ENCODE data around the gene NFIA.

NFIA gene

DNA sequence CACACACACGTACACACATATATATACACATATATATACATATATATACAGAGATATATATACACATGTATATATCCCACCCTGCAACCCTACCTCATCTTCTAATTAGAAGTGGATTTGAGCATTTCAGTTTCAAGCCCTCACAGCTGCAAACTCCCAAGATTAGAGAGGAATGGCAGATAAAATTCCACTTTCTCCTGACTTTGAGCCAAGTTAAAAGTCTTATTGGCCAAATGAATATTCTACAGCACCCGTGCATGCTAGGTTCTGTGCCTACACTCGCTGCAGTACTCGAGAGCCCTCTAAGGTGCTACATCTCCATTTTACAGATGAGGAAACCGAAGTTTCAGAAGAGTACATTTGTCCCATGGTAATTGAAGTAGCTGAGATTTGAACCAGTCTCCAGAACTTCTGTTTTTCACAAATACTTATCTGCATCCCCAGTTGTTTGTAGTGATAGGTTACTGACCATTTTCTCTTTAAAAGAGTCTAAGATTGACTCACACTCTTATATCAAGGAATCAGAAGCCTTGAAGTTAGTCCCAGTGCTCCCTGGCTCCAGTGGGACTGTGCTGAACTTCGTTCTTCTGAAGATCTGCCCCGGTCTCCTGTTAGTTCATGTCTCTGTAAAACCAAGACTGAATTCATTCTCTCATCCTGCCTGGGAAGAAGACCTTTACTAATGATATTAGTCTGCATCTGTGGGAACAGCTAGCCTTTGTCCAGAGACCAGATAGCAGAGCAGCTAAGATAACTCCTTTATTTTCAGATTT lies 350.4 kb downstream of the NFIA start:
- no peak for DNase-seq (ENCODE audit: low read depth in 2 of 2)

DNA sequence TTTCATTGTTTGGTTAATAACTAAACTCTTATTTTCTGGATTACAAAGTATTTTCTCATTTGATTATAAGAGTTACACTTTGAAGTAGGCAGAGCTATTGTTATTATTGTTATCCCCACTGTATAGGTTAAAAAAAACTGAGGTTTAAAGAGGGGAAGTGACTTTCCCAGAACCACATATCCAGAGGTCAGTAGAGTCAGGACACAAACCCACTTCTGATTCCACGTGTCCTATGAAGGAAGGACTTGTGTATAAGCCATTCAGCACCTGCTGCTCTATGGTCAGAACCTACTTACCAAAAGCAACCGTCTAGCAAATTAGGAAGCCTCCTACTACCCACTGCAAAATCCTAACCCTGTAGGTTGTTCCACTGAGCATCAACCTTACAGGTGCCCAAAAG lies 351.3 kb downstream of the NFIA start:
- no peak for DNase-seq (ENCODE audit: low read depth in 2 of 2)

DNA sequence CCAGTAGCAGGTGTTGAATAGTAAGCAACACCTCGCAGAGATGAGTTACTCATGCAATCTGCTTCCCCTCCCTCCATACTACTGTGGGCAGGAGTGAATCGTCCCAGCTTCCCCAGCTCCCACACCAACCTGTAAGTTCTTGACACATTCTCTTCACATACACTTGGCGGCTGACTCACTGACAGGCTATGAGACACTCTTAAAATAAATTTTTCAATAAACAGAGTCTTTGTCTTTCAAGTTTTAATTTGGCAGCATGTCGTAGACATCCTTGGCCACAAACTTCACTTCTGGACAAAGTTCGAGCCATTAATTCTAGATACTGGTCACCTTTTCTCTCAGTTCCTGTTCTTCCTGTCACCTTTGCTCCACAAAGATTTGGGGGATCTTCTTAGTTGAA lies 351.9 kb downstream of the NFIA start:
- DNase-seq (ENCODE audit: low read depth in 2 of 2), result no peak

DNA sequence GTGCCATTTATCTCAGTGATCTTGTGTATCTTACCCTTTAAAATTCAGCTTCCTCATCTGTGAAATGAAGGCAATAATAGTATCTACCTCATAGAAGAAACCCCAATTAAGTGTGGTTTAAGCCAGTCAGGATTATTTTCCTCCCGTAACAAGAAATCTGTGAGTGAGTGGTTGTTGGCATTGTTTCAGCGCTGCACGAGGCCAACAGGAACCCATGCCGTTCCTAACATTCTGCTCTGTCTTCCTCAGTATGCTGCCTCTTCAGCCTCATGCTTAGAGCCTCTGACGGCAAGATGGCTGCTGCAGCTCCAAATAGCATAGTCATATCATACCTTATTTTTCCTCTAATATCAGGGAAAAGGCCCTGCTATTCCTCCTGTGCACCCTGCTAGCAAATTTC lies 352.9 kb downstream of the NFIA start:
- no peak for DNase-seq (ENCODE audit: low read depth in 2 of 2)

DNA sequence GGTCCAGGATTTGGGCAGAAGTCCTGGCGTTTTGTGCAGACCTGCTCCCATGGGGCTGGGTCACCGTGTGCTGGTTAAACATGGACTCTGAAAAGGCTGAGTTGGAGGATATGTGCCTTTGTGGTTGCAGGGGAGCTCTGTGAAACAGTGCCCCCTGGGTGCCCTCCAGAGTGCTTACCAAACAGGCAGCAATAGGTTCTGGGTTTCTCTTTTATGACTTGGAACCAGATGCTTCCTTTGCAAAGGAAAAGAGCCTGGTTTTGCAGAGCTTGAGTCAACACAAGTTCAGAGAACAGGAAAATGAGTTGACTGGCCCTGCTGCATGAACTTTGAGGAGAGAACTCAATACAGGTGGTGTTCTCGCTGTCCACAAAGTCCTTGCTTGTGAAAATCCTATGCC lies 353.7 kb downstream of the NFIA start:
- DNase-seq (ENCODE audit: low read depth in 2 of 2), result no peak

DNA sequence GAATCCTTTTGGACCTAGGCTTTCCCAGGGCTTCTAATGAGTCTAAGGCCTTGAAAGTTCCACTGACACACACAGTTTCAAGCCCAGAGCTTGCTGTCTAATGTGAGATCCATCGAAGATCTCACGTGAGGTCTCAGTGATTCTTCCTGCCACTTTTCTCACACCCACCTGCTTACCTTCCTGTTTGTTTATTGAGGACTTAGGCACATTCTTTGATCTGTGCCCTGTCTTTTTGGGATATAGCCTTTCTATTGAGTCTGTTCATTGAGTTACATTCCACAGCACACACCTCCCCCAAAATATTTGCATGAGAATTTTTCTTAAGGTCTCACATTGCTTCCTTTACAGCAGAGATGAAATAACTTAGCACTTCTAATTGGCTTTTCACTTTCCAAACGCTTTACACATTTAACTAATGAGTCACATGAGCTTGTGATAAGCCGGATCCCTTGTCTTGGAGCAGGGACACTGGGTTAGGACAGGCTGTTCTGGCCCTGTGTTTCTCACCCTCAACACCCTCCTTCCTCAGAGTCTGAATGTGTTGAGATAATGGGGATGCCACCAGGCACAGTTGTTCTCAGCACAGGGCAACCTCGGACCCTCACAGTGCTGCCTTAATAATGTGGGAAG lies 354.2 kb downstream of the NFIA start:
- no peak for DNase-seq (ENCODE audit: low read depth in 2 of 2)

DNA sequence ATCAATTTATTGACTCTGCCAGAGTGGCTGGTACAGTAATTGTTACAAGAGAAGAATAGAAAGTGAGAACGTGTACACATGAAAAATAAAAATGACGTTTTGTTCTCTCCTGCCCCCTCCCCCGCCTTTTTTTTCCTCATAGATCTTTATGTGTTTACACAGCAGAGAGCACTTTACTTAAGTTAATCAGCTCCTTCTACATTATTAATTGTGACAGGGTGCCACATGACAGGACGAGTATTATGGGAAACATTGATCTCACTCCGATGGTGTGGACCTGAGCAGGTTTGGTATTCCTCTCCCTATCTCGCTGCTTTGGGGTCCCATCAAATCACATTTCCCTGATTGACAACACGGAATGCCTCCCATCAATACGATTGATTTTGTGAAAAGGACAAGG lies 356.9 kb downstream of the NFIA start:
- no peak for DNase-seq (ENCODE audit: low read depth in 2 of 2)

DNA sequence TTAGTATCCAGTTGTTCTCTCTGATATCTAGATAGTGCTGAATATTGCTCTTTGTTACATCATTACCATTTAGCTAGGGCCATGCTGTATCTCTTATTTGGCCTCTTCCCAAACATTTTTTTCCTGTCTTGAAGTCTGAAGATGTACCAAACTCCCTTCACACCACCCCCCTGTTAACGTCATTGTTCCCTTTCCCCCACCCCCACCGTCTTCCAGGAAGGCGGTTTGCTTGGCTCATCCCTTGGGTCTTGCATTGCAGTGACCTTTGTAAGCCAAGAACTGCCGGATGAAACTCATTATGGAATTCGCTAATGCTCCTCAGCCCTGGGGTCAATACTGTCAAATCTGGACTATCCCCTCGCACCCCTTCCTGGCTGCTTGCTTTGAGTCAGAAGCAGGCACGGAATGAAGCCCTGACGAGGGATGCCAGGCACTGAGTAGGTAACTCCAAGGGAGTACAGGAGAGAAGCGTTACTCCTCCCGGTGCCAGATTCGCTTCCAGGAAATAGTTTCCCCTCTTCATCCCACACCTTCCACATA lies 359.4 kb downstream of the NFIA start:
- DNase-seq (ENCODE audit: low read depth in 2 of 2), result no peak

DNA sequence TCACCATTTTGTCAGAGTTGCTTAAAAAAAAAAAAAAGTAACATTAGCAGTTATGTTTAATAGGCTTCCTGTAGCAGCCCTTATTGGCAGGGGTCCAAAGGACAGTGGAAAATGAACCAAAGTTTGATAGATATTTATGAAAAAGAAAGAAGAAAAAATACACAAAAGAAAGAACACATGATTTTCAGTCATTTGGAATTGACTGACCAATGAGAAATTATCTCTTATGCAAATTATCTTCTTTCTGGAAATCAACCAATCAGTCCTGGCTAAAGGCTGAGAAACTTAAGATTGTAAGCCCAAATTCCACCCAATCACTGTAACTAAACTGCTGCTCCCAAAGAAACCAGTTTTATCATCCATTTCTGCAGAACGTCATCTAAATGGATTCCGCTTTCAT lies 360.2 kb downstream of the NFIA start:
- DNase-seq (ENCODE audit: low read depth in 2 of 2), result no peak

DNA sequence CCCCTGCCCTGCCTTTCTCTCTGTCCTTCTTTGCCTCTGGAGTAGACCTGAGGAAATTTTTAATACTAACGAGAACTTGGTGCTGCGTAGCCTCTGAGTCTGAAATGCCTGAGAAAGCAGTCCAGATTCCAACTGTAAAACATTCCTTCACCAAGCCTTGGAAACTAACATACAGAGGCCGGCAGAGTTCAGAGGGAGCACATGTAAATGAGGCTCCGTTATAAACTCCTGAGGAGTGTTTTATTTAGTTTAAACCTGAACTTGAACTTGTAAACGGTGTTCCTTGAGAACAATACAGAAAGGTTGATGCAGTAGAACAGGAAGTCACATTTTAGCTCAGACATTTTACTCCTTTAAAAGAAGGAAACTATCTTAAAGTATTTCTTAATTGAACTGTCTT lies 361.9 kb downstream of the NFIA start:
- DNase-seq (ENCODE audit: low read depth in 2 of 2), result no peak

DNA sequence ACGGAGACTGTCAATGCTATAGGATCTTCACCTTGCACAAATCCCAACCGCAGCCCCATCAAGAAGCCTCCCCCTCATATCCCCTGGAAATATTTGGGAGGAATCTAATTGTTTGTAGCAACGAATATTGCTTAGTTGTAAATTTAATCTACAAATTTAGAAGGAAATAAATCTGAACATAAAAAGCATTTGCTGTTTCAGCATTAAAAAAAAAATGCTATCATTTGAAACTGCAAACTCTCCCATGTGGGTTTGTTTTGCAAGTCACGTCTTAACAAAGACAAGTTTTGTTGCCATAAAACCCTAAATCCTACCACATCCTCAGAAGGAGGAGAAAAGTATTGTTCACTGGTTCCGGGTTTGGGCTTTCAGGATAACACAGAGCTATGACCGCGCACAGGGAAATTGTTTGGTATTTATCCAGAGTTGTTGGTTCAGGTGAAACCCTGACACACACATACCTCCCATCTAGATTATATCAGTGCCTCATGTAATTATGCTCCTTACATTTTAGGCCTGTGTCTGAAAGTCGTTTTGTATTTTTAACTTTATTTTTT lies 363.0 kb downstream of the NFIA start:
- DNase-seq (ENCODE audit: low read depth in 2 of 2), result no peak

DNA sequence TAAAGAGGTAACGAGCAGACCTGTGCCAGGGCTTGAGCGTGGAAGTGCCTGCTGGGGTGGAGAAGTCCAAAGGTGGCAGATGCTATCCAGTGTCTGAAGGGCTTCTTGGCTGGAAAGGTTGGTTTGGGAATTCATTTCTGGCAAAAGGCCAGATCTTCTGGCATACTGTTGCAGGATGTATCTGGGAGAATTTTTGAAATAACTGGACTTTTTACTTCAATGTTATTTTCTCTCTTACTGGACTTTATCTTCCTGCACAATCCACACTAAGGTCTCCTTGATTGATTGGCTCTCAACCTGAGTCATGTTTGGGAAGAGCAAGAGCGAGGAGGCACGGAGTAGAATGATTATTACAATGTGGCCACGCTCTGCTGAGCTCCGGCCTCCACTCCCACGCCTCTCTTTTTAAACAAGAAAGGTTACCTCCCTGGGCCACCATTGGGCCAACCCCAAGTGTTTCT lies 364.2 kb downstream of the NFIA start:
- no peak for DNase-seq (ENCODE audit: low read depth in 2 of 2)

DNA sequence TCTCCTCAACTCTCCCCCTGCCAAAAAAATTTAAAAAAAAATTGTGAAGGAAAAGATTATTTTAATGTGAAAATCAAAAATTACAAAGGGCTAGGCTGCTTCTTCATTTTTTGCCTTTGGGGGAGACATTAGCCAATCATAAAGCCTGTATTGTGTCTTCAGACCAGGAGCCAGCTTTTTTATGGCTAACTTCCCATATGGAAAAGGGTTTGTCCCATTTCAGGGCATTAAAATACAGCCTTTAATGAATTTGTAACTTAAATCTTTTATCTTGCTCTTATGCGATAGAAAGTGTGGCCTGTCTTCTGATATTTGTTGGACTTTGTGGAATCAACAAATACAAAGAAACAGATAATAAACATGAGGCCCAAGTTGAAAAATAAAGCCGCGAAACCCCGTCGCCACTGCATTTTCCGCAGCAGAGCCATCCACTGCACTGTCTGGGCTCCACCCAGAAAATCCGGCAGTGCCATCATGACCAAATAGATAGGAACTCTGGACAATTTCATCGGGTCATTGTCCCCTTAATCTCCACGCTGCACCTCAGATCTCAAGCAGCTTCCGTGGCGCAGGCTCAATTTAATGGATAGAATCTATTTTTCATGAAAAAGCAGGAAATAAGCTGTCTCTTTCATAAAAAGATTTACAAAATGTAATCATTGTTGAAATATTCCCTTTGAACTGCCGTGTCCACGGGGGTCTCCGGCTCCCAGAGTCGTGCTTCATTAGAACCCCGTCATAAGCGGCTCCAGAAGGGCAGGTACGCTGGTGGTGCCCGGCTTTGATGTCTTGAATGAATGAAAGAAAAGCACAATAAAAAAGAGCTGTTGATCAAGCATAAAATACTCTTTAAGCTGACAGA lies 365.0 kb downstream of the NFIA start:
- DNase-seq (ENCODE audit: low read depth in 2 of 2), result no peak

DNA sequence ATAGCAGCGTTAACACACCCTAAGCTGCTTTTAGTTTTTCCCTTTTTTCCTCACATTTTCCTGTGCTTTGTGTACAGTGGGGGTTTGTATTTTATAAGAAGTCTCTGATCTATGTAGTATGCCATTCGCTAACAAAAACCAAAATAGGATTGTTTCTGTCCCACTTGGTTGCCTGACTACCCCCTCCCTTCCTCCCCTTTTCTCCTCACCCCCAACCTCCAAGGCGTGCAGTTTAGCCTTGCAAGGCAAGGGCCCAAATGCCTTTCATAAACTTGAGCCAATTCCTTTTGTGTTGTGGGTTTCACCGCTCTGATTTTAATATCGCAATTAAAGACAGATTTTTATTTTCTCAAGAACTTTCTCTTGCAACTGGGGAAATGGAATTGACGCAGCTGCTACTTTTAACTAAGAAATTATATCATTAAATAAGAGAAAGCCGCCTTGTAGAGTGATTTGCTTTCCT lies 365.6 kb downstream of the NFIA start:
- DNase-seq (ENCODE audit: low read depth in 2 of 2), result no peak

DNA sequence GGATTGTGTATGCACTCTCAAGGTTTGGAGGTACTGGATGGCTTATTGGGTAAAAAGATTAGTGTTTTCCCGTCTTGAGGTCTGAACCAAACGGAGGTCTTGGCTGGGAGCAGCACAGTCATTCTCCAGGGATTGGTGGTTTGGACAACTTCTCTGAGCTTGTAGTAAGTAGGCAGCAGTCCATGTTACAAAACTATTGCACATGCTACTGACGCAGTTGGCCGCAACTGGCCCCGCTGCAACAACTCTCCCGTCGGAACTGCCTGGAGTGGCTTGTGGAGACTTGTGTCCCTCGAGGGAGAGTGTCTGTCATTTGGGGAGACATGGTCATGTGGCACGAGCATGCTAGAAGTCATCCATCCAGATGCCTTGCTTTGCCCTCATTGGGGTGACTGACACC lies 366.6 kb downstream of the NFIA start:
- no peak for DNase-seq (ENCODE audit: low read depth in 2 of 2)

DNA sequence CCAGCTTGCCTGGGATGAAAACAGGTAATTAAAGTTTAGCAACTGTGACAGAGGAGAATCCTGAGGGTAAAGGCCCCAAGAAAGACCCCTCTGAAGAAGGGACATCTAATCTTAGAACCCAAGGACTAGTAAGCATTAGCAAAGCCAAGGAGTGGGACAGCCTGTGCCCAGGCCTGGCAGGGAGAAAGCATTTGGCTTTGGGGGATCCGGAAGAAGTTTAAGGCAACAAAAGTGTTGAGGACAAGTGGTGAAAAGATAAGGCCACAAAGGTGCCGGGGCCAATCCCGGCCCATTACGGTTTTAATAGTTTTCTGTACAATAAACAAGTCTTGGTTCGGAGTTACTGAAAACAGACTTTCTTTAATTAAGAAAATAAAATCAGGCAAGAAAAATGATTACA lies 367.0 kb downstream of the NFIA start:
- no peak for DNase-seq (ENCODE audit: low read depth in 2 of 2)

DNA sequence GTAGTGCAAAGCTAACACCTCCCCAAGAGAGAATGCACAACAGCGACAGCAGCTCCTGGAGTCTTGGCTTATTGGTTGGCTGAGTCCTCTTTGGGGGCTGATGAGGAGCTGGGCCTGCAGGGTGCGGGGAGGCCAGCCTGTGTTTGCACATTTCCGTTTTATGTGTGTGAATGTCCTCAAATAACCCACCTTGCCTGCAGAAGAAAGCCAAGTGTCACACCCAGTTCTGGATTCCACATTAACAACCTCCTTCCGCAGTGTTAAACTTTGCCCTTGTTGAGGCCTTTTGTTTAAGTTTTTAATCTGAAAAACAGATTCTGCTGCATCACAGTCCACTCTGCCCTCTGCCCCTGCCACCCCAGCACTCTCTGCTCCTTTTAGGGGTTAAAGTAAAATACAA lies 368.1 kb downstream of the NFIA start:
- DNase-seq (ENCODE audit: low read depth in 2 of 2), result no peak

DNA sequence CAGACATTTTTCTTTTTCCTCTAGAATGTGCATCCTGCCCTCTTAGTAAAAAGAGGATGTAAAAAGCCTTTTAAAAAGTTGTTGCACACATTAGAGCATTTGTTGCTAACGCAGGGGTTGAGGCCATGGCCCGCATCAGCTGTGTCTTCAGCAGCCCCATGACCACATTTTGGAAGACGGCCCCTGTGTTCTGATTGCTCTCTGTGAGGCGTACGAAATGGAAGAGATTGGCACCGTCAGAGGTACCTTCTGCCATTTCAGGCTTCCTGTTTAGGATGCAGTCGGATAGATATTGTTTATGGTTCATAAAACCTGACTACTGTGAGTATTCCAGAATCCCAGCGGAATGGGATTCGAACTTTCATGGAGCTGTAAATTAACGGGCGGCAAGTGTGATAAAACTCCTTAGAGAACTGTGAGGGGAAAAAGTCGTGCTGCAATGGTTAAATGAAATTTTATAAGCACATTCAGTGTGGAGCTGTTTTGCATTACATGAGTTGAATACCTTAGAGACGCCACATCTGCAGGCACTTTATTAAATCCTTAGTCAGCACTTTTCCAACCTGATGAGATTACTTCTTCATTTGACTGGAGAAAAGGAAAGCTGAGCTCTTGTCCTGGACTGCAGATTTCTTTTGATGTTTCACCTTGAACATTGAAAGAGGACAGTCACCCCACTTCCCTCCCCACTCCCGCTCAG lies 368.7 kb downstream of the NFIA start:
- DNase-seq (ENCODE audit: low read depth in 2 of 2), result no peak

DNA sequence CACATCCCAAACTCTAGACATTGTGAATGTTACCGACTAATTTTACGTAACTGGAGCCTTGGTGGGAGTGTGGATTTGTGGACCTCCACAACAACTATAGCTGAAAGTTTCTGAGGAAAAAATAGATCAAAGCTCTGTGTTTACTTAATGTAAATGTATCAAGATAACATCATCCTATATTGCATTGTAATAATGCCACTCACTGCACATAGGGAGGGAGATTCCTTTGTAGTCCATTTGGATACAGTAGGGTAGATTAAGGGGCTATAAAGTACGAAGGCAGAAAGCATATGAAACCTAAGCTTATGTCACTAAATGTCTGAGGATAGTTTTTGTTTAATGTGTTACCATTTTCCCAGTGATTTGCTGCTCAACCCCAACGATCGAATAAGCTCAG lies 369.2 kb downstream of the NFIA start:
- DNase-seq (ENCODE audit: low read depth in 2 of 2), result no peak

DNA sequence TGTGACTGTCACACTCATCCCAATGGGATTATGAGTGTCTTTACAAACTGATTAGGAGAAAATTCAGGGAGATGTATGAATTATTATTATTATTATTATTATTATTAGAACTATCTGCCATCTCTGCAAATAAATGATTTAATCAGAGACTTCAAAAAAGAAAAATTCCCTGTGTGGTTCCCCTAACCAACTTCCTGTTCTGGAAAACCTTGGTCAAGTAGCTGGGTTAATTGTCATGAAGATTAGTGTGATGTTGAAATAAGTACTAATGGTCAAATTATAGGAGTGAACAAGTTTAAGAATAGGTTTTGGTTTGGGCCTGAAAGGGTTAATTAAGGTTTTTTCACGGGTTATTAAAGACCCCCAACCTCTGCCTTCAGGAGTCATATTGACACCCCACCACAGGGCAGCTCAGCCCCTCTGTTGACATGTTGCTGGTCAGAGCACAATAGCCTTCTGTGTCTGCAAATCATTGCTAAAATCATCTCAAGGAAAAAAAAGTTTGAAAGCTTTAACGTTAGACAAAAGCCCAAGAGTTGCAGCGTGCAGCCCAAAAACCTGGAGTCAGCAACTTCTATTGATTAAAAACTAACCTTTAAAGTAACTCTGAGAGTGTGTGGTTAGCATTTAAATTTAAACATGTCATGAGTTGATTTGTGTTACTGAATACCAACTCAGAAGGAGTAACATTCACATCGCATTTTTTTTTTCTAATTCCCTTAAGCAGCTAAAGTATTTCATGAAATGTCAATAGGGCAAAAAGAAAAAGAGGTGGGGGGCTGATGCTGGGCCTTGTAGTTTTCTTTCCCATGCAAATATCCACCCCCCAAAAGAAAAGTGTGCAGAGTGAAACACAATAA lies 370.0 kb downstream of the NFIA start:
- no peak for DNase-seq (ENCODE audit: low read depth in 2 of 2)
